ENCODE results near the gene GLRA3. TPM values are rescaled to one million over a fixed set of nuclear protein-coding genes. Genes with fewer than 3 reads are reported as not detected.

The GLRA3 gene
- total and polyA plus RNA-seq, 8 donors, result 0.03 to 0.11 (median 0.04) TPM; not detected in 3

GRCh38 chr4:174629265-174629664 is 199.8 kb downstream of the GLRA3 start:
- DNase-seq (no peak), ATAC-seq (no peak)
- intact Hi-C loops (cut with DNase I), result no loop called here
- H3K27ac ChIP-seq, result no peak overlapping the region
- H3K4me1 ChIP-seq, result peaks cover 0 to 11% of the 10 kb centered on the region in 2 donors
- no peak for TF ChIP-seq CTCF (IDR thresholded peaks at IDR 0.05)
- no peaks in the 10 kb centered on the region for H3K27me3 ChIP-seq
- no peaks in the 10 kb centered on the region for H3K36me3 ChIP-seq
- H3K4me3 ChIP-seq, result no peak overlapping the region
- H3K9me3 ChIP-seq, result no peaks in the 10 kb centered on the region

GRCh38 chr4:174628191-174628590 is 200.9 kb downstream of the GLRA3 start:
- Histone ChIP-seq H3K4me3 (no peak overlapping the region), H3K4me1 (peaks cover 0 to 11% of the 10 kb centered on the region in 2 donors), H3K27ac (no peak overlapping the region), H3K9me3 (no peaks in the 10 kb centered on the region), H3K36me3 (no peaks in the 10 kb centered on the region), H3K27me3 (no peaks in the 10 kb centered on the region)
- no peak for TF ChIP-seq CTCF (IDR thresholded peaks at IDR 0.05)
- intact Hi-C loops (cut with DNase I), result no loop called here
- ATAC-seq (no peak), DNase-seq (peak in 1 of 4 donors; percentile 10)

- Histone ChIP-seq H3K4me3 (no peak overlapping the region), H3K27me3 (no peaks in the 10 kb centered on the region), H3K4me1 (peaks cover 0 to 11% of the 10 kb centered on the region in 2 donors), H3K27ac (no peak overlapping the region), H3K9me3 (no peaks in the 10 kb centered on the region), H3K36me3 (no peaks in the 10 kb centered on the region)
- intact Hi-C loops (cut with DNase I), result no loop called here
- TF ChIP-seq CTCF (IDR thresholded peaks at IDR 0.05), result no peak
- ATAC-seq (no peak), DNase-seq (no peak)
These were observed 201.6 kb downstream of the GLRA3 start for GRCh38 chr4:174627473-174627872.

- peak; percentile 84 for ATAC-seq
- Histone ChIP-seq H3K9me3 (no peaks in the 10 kb centered on the region), H3K4me3 (no peak overlapping the region), H3K27me3 (no peaks in the 10 kb centered on the region), H3K36me3 (no peaks in the 10 kb centered on the region), H3K4me1 (peaks cover 0 to 5% of the 10 kb centered on the region in 2 donors), H3K27ac (no peak overlapping the region)
- DNase-seq, result peak in 1 of 4 donors; percentile 16
- intact Hi-C loops (cut with DNase I), result no loop called here
- TF ChIP-seq CTCF (IDR thresholded peaks at IDR 0.05), result no peak
These were observed 202.6 kb downstream of the GLRA3 start for GRCh38 chr4:174626342-174627008.

- TF ChIP-seq CTCF (IDR thresholded peaks at IDR 0.05), result no peak
- intact Hi-C loops (cut with DNase I), result no loop called here
- H3K27ac ChIP-seq, result peak overlapping the region in 1 of 2 donors; percentile 6
- ATAC-seq, result no peak
- peaks cover 0 to 2% of the 10 kb centered on the region in 2 donors for H3K9me3 ChIP-seq
- no peak overlapping the region for H3K4me3 ChIP-seq
- H3K27me3 ChIP-seq, result no peaks in the 10 kb centered on the region
- H3K4me1 ChIP-seq, result peaks cover 0 to 44% of the 10 kb centered on the region in 2 donors
- H3K36me3 ChIP-seq, result no peaks in the 10 kb centered on the region
- no peak for DNase-seq
These were observed 212.4 kb downstream of the GLRA3 start for GRCh38 chr4:174616661-174617060.
